AG09319 (cell line): ENCODE data around the gene HABP4.
A peak's percentile ranks its signal among the peaks of the same experiment; 100 is the strongest.

ENCODE experiments used
- DNase-seq: peaks from one replicate; pipeline ENCODE4 v3.0.0-alpha.2; 2010; ENCODE audit warnings: low read depth; ENCODE audit errors: extremely low read depth
- CTCF ChIP-seq: IDR thresholded peaks from 2 replicates; pipeline ENCODE4 v1.5.1; 2011; ENCODE audit warnings: low read depth, mild to moderate bottlenecking, inconsistent platforms, low read length, moderate library complexity

The HABP4 gene

GRCh38 chr9:96436456-96437126 is 13.4 kb upstream of the HABP4 start:
- no peak for DNase-seq

GRCh38 chr9:96437454-96437853 is 12.5 kb upstream of the HABP4 start:
- no peak for DNase-seq
- no peak for TF ChIP-seq CTCF

More at GRCh38 chr9:96436456-96437126, 13.4 kb upstream of the HABP4 start:
- TF ChIP-seq CTCF = no peak

GRCh38 chr9:96440671-96441199 is 9.2 kb upstream of the HABP4 start:
- DNase-seq = no peak
- no peak for TF ChIP-seq CTCF

- no peak for DNase-seq
These were observed 8.0 kb upstream of the HABP4 start for GRCh38 chr9:96441798-96442445.

GRCh38 chr9:96442491-96442890 is 7.5 kb upstream of the HABP4 start:
- DNase-seq = no peak
- no peak for TF ChIP-seq CTCF

More at GRCh38 chr9:96441798-96442445, 8.0 kb upstream of the HABP4 start:
- TF ChIP-seq CTCF = peak; percentile 31

- no peak for DNase-seq
- no peak for TF ChIP-seq CTCF
These were observed 2.6 kb upstream of the HABP4 start for GRCh38 chr9:96447406-96447805.

- no peak for TF ChIP-seq CTCF
- DNase-seq = no peak
These were observed 1.3 kb upstream of the HABP4 start for GRCh38 chr9:96448546-96449170.
